Epithelial cell of esophagus (primary cell): ENCODE data around the gene FKBP8.
"Not testable (repeated sequence)": the region's sequence is repeated elsewhere in the genome, so short reads cannot be mapped to it uniquely, and the experiment has no call there.

Experiments used
- DNase-seq: peaks from one replicate; pipeline ENCODE4 v3.0.0; 2010; ENCODE audit warnings: low read depth
- H3K4me3 ChIP-seq: 2 replicates; pipeline ENCODE4 v1.5.1; 2011; ENCODE audit warnings: mild to moderate bottlenecking, low read length, control low read depth
- TF ChIP-seq, protein P1 (sequence below): IDR thresholded peaks from 2 replicates; pipeline ENCODE4 v1.5.1; 2011; ENCODE audit warnings: low read depth, mild to moderate bottlenecking, low read length, control low read depth, inconsistent platforms; ENCODE audit not compliant: insufficient read depth; ENCODE audit errors: missing control alignments

Gene FKBP8

DNA sequence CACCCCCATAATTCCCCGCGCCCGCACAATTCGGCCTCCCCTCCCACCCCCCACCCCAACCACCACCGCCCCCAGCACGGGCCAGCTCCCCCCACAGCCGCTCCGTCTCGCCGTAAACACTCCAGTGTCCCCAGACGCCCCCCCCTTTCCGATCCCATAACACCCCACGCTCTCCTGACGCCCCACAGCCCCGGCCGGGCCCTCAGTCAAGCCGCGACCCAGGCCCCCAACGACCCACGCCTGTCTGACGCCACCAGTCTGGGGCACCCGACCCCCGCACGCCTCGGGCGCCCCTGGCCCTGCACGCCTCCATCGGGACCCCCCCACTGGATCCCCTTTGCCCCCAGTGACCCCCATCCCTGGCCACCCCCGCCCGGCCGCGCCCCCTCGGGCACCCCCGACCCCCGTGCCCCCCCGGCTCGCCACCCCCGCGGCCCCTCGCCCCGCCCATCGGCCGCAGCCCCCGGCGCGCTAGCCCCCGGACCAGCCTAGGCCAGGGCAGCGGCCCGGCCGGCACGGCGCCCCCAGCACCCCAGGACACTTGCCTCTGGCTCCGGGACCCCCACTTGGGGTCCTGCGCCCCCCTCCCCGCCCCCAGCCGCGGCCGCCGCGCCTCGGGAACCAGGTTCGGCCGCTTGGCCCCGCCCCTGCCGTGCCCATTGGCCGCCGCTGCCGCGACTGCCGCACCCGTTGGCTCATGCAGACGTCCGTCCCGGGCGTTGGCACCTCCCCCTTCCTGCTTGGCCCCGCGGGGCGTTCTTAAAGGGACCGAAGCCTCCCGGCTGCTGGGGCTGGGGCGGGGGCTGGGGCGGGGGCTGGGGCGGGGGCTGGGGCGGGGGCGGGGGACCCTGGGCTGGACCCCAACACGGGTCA is at the start of gene FKBP8:
TSS of gene FKBP8 (minus strand) at position 633 of the 873 bp plus-strand sequence. CDS start 1,603 bp downstream, outside the sequence.
- TF ChIP-seq, protein P1, sequence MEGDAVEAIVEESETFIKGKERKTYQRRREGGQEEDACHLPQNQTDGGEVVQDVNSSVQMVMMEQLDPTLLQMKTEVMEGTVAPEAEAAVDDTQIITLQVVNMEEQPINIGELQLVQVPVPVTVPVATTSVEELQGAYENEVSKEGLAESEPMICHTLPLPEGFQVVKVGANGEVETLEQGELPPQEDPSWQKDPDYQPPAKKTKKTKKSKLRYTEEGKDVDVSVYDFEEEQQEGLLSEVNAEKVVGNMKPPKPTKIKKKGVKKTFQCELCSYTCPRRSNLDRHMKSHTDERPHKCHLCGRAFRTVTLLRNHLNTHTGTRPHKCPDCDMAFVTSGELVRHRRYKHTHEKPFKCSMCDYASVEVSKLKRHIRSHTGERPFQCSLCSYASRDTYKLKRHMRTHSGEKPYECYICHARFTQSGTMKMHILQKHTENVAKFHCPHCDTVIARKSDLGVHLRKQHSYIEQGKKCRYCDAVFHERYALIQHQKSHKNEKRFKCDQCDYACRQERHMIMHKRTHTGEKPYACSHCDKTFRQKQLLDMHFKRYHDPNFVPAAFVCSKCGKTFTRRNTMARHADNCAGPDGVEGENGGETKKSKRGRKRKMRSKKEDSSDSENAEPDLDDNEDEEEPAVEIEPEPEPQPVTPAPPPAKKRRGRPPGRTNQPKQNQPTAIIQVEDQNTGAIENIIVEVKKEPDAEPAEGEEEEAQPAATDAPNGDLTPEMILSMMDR = no peak
- DNase-seq = peak; percentile 89
- H3K4me3 ChIP-seq = peak within 1 kb of the TSS; percentile 69

DNA sequence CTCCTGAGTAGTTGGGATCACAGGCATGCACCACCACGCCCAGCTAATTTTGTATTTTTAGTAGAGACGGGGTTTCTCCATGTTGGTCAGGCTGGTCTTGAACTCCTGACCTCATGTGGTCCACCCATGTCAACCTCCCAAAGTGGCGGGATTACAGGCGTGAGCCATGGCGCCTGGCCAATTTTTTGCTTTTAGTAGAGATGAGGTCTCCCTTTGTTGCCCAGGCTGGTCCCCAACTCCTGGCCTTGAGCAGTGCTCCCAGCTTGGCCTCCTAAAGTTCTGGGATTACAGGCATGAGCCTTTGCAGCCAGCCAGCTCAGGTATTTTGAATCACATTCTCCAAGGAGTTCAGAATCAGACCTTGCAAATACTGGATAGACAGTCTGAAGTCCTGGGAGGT is 49.4 kb upstream of the FKBP8 start:
- DNase-seq, H3K4me3 ChIP-seq: not testable (repeated sequence)

DNA sequence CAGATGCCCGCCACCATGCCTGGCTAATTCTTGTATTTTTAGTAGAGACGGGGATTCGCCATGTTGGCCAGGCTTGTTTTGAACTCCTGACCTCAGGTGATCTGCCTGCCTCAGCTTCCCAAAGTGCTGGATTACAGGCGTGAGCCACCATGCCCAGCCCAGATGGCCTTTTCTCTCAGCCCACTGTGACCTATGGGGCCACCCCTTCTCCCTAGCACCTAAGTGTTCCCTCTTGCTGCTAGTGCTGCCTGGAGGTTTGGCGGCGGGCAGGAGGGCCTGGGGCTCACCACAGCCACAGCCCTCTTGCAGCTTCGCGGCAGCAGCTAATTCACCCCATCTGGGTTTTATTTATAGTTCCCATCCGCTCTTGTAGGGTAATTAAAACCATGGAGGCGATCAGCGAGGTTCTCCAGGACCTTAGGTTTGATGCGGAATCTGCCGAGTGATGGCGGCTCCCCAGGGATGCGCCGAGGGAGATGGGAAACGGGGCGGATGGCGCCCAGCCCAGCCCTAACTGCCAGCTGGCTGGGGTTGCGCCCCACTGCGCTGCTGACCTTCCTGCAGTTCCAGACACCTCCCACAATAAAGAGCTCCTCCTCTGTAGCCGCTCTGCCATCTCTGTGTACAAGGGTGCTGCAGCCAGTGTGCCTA is 48.5 kb upstream of the FKBP8 start:
- H3K4me3 ChIP-seq = no peak overlapping the region
- no peak for DNase-seq
- TF ChIP-seq, protein P1 = no peak

DNA sequence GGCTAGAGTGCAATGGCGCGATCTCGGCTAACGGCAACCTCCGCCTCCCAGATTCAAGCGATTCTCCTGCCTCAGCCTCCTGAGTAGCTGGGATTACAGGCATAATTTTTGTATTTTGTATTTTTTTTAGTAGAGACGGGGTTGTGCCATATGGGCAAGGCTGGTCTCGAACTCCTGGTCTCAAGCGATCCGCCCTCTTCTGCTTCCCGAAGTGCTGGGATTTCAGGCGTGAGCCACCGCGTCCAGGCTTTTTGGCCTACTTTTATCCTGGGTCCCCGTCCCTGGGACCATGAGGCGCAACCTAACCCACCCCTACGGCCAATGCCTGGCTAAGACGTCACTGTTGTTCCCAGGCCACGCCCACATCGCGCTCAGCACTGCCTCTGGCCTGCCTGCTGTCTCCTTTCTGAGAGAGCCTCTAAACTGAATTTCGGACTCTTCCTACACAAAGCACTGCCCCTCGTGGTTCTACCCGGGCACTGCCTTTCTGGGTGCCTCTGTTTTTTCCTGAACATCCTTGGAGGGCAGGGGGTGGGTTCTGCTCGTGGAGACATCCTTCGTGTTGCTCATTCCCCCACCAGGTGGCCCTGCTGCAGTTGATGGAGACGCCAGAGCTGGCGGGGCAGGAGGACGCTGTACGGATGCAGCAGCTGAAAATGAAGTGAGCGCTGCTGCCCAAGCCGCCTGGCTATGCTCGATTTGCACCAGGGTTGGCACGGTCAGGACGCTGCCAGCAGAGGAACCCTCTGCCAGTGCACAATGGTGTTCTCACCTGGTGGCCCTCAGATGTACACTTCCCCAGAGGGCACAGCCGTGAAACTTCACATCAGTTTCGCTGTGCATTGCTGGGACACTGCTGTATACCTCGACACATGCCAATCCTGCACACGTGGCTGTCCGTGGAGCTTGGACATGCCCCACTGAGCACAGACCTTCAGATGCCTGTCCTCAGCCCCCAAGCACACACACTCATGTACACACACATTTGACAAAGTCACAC is 47.2 kb upstream of the FKBP8 start:
- TF ChIP-seq, protein P1 = peak; percentile 63
- peak overlapping the region; percentile 71 for H3K4me3 ChIP-seq

DNA sequence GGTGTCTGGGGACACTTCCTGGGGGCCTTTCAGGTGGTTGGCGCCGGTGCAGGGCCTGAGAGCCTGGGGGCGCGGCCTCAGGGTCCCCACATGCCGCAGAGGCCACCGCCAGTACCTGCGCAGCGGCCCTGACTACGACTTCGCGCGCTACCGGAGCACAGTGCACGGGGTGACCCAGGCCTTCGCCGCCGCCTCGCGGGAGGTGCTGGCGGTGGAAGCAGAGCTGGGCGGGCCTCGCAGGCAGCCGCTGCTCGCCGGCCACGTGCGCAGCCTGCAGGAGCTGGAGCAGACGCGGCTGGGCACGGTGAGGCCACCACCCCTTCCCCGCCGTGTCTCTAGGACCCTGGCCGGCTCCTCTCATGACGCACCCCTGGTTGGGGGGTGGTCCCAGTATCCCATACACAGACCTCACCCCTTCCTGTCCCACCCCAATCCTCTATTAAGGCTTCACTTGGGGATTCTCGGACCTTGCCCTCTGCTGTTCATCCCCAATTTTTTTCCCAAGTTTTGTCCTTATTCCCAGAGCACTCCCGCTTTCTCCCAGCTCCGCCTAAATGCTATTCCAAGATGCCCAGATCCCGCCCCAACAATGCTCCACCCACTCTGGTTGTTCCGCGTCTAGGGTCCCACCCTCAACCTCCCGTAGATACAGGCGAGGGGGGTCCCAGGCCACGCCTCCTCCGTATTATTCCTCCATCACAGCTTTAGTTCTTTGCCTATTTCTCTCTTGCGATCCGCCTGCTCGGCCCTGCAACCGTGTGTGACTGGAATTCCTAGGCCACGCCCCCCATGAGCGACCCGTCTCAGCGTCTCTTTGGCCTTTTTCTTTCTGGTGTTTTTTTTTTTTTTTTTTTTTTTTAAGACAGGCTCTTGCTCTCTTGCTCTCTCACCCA is 46.3 kb upstream of the FKBP8 start:
- TF ChIP-seq, protein P1 = no peak
- peak; percentile 78 for DNase-seq
- H3K4me3 ChIP-seq = peak overlapping the region; percentile 71

More for the DNA sequence above, 47.2 kb upstream of the FKBP8 start:
- DNase-seq = peak; percentile 90

DNA sequence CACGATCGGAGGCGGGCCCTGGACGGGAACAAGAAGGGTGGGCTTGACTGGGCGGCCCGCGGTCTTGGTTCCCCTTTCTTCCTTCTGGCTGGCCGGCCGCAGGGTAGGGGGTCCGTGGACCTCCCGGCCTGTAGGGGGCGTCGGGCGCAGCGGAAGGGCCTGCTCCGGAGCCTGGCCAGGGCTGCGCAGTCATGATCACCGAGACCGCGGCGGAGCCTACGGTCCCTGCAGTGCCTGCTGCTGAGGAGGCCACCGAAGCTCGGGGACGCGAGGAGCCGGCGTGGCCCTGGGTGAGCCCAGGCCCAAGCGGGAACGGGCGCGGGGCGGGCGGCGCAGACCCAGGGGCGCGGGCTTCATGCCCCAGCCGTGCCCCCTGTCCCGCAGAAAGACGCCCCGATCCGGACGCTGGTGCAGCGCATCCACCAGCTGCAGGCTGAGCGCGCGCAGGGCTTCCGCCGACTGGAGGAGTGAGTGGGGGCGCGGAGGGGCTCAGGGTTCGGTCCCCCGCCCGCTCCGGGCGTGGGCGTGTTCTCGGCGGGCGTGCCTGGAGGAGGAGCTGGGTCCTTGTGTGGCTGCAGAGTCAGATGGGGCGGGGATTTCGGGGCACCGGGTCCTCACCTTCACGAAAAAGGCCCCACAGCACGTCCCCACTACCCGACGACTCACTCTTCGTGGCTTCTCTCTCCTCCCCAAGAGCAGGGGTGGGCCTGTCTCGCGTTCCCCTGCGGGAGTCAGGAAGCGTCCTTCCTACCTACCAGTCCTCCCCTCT is 45.4 kb upstream of the FKBP8 start, which contains the start of gene REX1BD:
TSS of gene REX1BD (plus strand) at position 188 of the 769 bp plus-strand sequence. CDS start at position 192, 4 bp downstream.
- peak; percentile 75 for DNase-seq
- peak within 1 kb of the TSS; percentile 71 for H3K4me3 ChIP-seq
- TF ChIP-seq, protein P1 = peak; percentile 67
